Loucy (cell line): ENCODE results near the gene DNAH17.

Experiments
- H2AFZ ChIP-seq: fragments of 200-600 bp; sonication (generic); 2 replicates; pipeline ENCODE4 v1.6.0; 2016; ENCODE audit warnings: antibody characterized with exemption, mild to moderate bottlenecking, low read length, moderate library complexity
- H3F3A ChIP-seq: fragments of 200-600 bp; 2 replicates; pipeline ENCODE4 v1.6.0; 2016; ENCODE audit warnings: antibody characterized with exemption, low read depth, mild to moderate bottlenecking
- H3K27me3 ChIP-seq: fragments of 200-600 bp; sonication (generic); 2 replicates; pipeline ENCODE4 v1.6.1; 2014; ENCODE audit warnings: low read length, mild to moderate bottlenecking; ENCODE audit not compliant: insufficient read depth, poor library complexity, severe bottlenecking
- H3K36me3 ChIP-seq: fragments of 200-600 bp; sonication (generic); 2 replicates; pipeline ENCODE4 v1.6.1; 2016; ENCODE audit warnings: low read length; ENCODE audit not compliant: insufficient read depth
- H3K4me1 ChIP-seq: fragments of 200-600 bp; sonication (generic); 2 replicates; pipeline ENCODE4 v1.5.1; 2014; ENCODE audit warnings: low read length, mild to moderate bottlenecking; ENCODE audit not compliant: insufficient read depth, poor library complexity, severe bottlenecking
- H3K4me2 ChIP-seq: fragments of 200-600 bp; sonication (generic); 2 replicates; pipeline ENCODE4 v1.6.0; 2014; ENCODE audit warnings: antibody characterized with exemption, low read length, low read depth, mild to moderate bottlenecking; ENCODE audit not compliant: poor library complexity, severe bottlenecking
- H3K4me3 ChIP-seq: fragments of 200-600 bp; sonication (generic); 2 replicates; pipeline ENCODE4 v1.5.1; 2014; ENCODE audit warnings: low read length, mild to moderate bottlenecking, mixed read lengths; ENCODE audit not compliant: poor library complexity, severe bottlenecking
- H3K79me2 ChIP-seq: fragments of 200-600 bp; sonication (generic); 2 replicates; pipeline ENCODE4 v1.6.1; 2014; ENCODE audit warnings: low read length; ENCODE audit not compliant: insufficient read depth
- H3K9ac ChIP-seq: fragments of 200-600 bp; sonication (generic); 2 replicates; pipeline ENCODE4 v1.6.0; 2014; ENCODE audit warnings: mild to moderate bottlenecking, low read depth, low read length, moderate library complexity; ENCODE audit not compliant: poor library complexity, severe bottlenecking
- H3K9me2 ChIP-seq: fragments of 200-600 bp; sonication (generic); replicated peaks from 2 replicates; pipeline ENCODE4 v1.6.1; 2016; ENCODE audit warnings: low read depth, low read length, mixed read lengths
- H3K9me3 ChIP-seq: fragments of 200-600 bp; sonication (generic); 2 replicates; pipeline ENCODE4 v1.6.1; 2014; ENCODE audit warnings: mild to moderate bottlenecking, antibody characterized with exemption, low read length, low read depth; ENCODE audit not compliant: insufficient read depth
- H4K20me1 ChIP-seq: fragments of 200-600 bp; sonication (generic); 2 replicates; pipeline ENCODE4 v1.6.0; 2014; ENCODE audit warnings: antibody characterized with exemption, low read length, mild to moderate bottlenecking; ENCODE audit not compliant: insufficient read depth, poor library complexity, severe bottlenecking
- CTCF ChIP-seq: fragments of 200-600 bp; sonication (generic); conservative IDR thresholded peaks from 2 replicates; pipeline ENCODE4 v1.5.1; 2014; ENCODE audit warnings: mild to moderate bottlenecking, antibody characterized with exemption, low read length
- EZH2phosphoT487 ChIP-seq: fragments of 200-600 bp; IDR thresholded peaks from 2 replicates; pipeline ENCODE4 v1.6.1; 2018; ENCODE audit warnings: antibody characterized with exemption, mild to moderate bottlenecking, moderate library complexity, borderline replicate concordance

Gene DNAH17

DNA sequence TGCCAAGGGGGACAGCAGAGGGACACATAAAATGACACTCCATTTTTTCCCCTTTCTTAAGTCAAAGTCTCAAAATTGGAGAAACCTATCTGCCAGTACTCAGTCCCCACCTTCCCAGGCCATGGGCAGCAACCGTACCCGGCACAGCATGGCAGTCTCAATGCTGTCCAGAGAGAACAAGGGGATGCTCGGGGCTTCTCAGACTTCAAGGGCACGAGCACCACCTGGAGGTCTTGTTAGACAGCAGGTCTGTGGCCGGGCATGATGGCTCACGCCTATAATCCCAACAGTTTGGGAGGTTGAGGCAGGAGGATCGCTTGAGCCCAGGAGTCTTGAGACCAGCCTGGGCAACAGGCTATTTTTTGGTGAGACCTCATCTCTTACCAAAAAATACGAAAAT lies 3.2 kb downstream of the DNAH17 start:
- H3K36me3 ChIP-seq, result no peaks in the 10 kb centered on the region
- no peak for TF ChIP-seq CTCF
- TF ChIP-seq EZH2phosphoT487, result no peak
- H3K9ac ChIP-seq, result no peak overlapping the region
- no peaks in the 10 kb centered on the region for H3K9me3 ChIP-seq
- no peak overlapping the region for H3K4me2 ChIP-seq
- no peaks in the 10 kb centered on the region for H3F3A ChIP-seq
- no peaks in the 10 kb centered on the region for H3K27me3 ChIP-seq
- no peak overlapping the region for H3K4me3 ChIP-seq
- H3K9me2 ChIP-seq, result no peaks in the 10 kb centered on the region
- H3K79me2 ChIP-seq, result no peaks in the 10 kb centered on the region
- H2AFZ ChIP-seq, result no peak overlapping the region
- H4K20me1 ChIP-seq, result no peaks in the 10 kb centered on the region
- no peaks in the 10 kb centered on the region for H3K4me1 ChIP-seq

GRCh38 chr17:78572239-78573205 lies 4.7 kb downstream of the DNAH17 start:
- Histone ChIP-seq H3F3A (no peaks in the 10 kb centered on the region), H3K79me2 (no peaks in the 10 kb centered on the region)

DNA sequence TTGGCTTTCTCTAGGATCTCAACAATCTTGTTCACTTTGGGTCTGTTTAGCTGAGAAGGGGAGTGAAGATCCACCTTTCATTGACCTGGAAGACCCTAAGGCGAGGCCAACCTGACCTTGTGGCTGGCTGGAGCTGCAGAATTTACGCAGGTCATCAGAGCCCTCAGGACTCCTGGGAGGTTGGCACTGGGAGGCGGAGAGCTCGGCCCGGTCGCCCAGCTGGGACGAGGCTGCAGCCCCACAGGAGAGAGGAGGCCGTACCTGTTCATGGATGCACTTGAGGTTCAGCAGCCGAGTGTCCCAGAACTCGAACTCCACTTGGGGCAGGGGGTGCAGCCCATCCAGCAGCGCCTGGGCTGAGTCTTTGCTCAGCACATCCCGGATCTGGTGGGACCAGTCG lies 5.9 kb downstream of the DNAH17 start:
- no peaks in the 10 kb centered on the region for H3K9me2 ChIP-seq
- TF ChIP-seq EZH2phosphoT487 (no peak), CTCF (no peak)
- H3K9me3 ChIP-seq, result no peaks in the 10 kb centered on the region
- no peak overlapping the region for H2AFZ ChIP-seq
- no peak overlapping the region for H3K4me2 ChIP-seq
- H3K4me1 ChIP-seq, result no peaks in the 10 kb centered on the region
- no peaks in the 10 kb centered on the region for H3K36me3 ChIP-seq
- no peak overlapping the region for H3K9ac ChIP-seq
- no peaks in the 10 kb centered on the region for H3K27me3 ChIP-seq
- H3K79me2 ChIP-seq, result no peaks in the 10 kb centered on the region
- no peaks in the 10 kb centered on the region for H3F3A ChIP-seq
- H4K20me1 ChIP-seq, result no peaks in the 10 kb centered on the region
- no peak overlapping the region for H3K4me3 ChIP-seq

More at GRCh38 chr17:78572239-78573205, 4.7 kb downstream of the DNAH17 start:
- Histone ChIP-seq H3K4me3 (no peak overlapping the region), H2AFZ (no peak overlapping the region), H3K4me1 (no peaks in the 10 kb centered on the region), H3K27me3 (no peaks in the 10 kb centered on the region), H3K9me3 (no peaks in the 10 kb centered on the region), H3K9me2 (no peaks in the 10 kb centered on the region), H3K36me3 (no peaks in the 10 kb centered on the region), H4K20me1 (no peaks in the 10 kb centered on the region), H3K4me2 (no peak overlapping the region), H3K9ac (no peak overlapping the region)
- TF ChIP-seq CTCF (no peak), EZH2phosphoT487 (no peak)
